Panc1 (cell line): ENCODE measurements around the gene KPTN. TPM values are rescaled to one million over a fixed set of nuclear protein-coding genes. Genes with fewer than 3 reads are reported as not detected.

Experiments used
- ATAC-seq: fragments of 200-7000 bp; cut with Tn5 transposase; 2 replicates; pipeline ENCODE4 v1.9.1; 2020; ENCODE audit warnings: mild to moderate bottlenecking, moderate library complexity
- BruUV-seq: library from RNA; stranded (reverse); fragments of 400-500 nt; replicated peaks from 2 replicates; lab custom pipeline; 2021; lab: Mats Ljungman, UMichigan
- CTCF ChIA-PET: fragments of 300-600 bp; sonication (Branson Sonifier 250); formaldehyde crosslinking; loops from one replicate; lab custom pipeline; 2022; ENCODE audit warnings: antibody characterized with exemption; lab: Charles Lee
- POLR2A ChIA-PET: fragments of 300-600 bp; sonication (Branson Sonifier 250); formaldehyde crosslinking; loops from one replicate; lab custom pipeline; 2022; ENCODE audit warnings: antibody characterized with exemption; lab: Charles Lee
- DNase-seq: peaks from one replicate; pipeline ENCODE4 v3.0.0-alpha.2; 2010; ENCODE audit warnings: low read depth, low spot score
- H3K27ac ChIP-seq: 2 replicates; pipeline ENCODE4 v1.5.1; 2011; ENCODE audit warnings: mild to moderate bottlenecking, low read length, inconsistent platforms
- H3K27me3 ChIP-seq: fragments of 200-500 bp; sonication (Bioruptor generic); 2 replicates; pipeline ENCODE4 v1.6.0; 2014; ENCODE audit warnings: low read length, inconsistent platforms; ENCODE audit not compliant: control insufficient read depth, insufficient read depth
- H3K36me3 ChIP-seq: fragments of 200-500 bp; sonication (Bioruptor generic); 2 replicates; pipeline ENCODE4 v1.5.1; 2014; ENCODE audit warnings: inconsistent platforms, mild to moderate bottlenecking, low read length, moderate library complexity; ENCODE audit not compliant: control insufficient read depth, insufficient read depth
- H3K4me1 ChIP-seq: 2 replicates; pipeline ENCODE4 v1.5.1; 2011; ENCODE audit warnings: inconsistent platforms, mild to moderate bottlenecking, low read length, moderate library complexity; ENCODE audit not compliant: control insufficient read depth, insufficient read depth
- H3K4me3 ChIP-seq, 2 experiments: 2 replicates each; pipeline ENCODE4 v1.5.1; 2011 to 2012; ENCODE audit warnings: low read depth in 2 of 2, low read length in 2 of 2, mild to moderate bottlenecking in 2 of 2, inconsistent platforms in 1 of 2, moderate library complexity in 1 of 2
- H3K9me3 ChIP-seq: fragments of 200-500 bp; sonication (Bioruptor generic); 2 replicates; pipeline ENCODE4 v1.5.1; 2014; ENCODE audit warnings: low read depth, mild to moderate bottlenecking, inconsistent platforms, low read length, moderate library complexity; ENCODE audit not compliant: control insufficient read depth, insufficient read depth
- POLR2AphosphoS5 ChIP-seq: IDR thresholded peaks from 2 replicates; pipeline ENCODE4 v1.6.1; 2012; ENCODE audit warnings: mild to moderate bottlenecking, low read depth, low read length, moderate library complexity
- SIN3A ChIP-seq: IDR thresholded peaks from 2 replicates; pipeline ENCODE4 v1.6.1; 2012; ENCODE audit warnings: low read depth, mild to moderate bottlenecking, low read length, moderate library complexity, borderline replicate concordance; ENCODE audit not compliant: insufficient read depth
- TCF7L2 ChIP-seq: IDR thresholded peaks from 2 replicates; pipeline ENCODE4 v1.6.1; 2011; ENCODE audit warnings: mild to moderate bottlenecking, low read depth, low read length, inconsistent platforms
- in situ Hi-C: cut with HindIII; loops from 2 replicates; pipeline ENCODE4 v1.10.0; 2016; ENCODE audit warnings: low sequenced_read_pairs, low pct_unique_long_range_greater_than_20kb
- intact Hi-C: fragments of 100-400 bp; cut with micrococcal nuclease; formaldehyde crosslinking; loops from one replicate; pipeline ENCODE4 v1.10.0; 2022; ENCODE audit not compliant: unreplicated experiment
- total RNA-seq: library from RNA; stranded (reverse); gene quantifications from one replicate; pipeline ENCODE4 v1.2.1, GENCODE V29; 2021; ENCODE audit not compliant: unreplicated experiment
- TF ChIP-seq, protein P1 (sequence below): fragments of 450-650 bp; IDR thresholded peaks from 2 replicates; pipeline ENCODE4 v1.5.1; 2017; ENCODE audit warnings: mild to moderate bottlenecking
- TF ChIP-seq, protein P2 (sequence below), 2 experiments: IDR thresholded peaks; 2 replicates each; pipeline ENCODE4 v1.6.1; 2011 to 2012; ENCODE audit warnings: low read depth in 2 of 2, control low read depth in 1 of 2, low read length in 1 of 2, mild to moderate bottlenecking in 1 of 2, moderate library complexity in 1 of 2; ENCODE audit not compliant: insufficient read depth in 1 of 2

The KPTN gene
- total RNA-seq, 1 experiment from 2014 or later: 26.5 TPM

DNA sequence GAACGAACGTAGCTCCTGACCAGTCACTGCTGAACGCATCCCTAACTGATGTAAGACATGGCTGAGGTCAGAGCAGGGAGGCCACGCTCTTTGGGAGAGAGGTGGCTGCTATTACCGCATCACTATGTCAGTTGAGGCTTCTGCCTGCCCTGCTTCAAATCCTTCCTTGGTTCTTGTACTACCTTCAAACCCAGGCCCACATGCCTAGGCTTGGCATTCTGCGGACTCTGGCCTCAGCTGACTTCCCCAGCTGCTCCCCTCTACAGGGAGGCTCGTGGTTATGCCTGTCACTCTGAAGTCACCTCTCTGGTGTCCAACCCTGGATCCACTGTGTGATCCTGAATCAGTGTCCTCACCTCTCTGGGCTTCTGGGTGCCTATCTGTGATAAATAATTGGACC lies 49.9 kb downstream of the KPTN start:
- Histone ChIP-seq H3K27me3 (no peaks in the 10 kb centered on the region), H3K36me3 (no peaks in the 10 kb centered on the region), H3K27ac (no peak overlapping the region), H3K4me1 (no peaks in the 10 kb centered on the region), H3K4me3 (no peak overlapping the region), H3K9me3 (no peaks in the 10 kb centered on the region)
- BruUV-seq: no TSS peak
- intact Hi-C loops (no loop called here), in situ Hi-C loops (no loop called here)
- ATAC-seq (no peak), DNase-seq (no peak)
- ChIA-PET POLR2A (no interaction called here), CTCF (interaction anchor here (0.7 kb wide), 1 partner anchor 353 kb away, joined by 4 read pairs; no protein-coding TSS in a partner anchor)
- TF ChIP-seq SIN3A (no peak), POLR2AphosphoS5 (no peak), TCF7L2 (no peak)
- TF ChIP-seq, protein P1, sequence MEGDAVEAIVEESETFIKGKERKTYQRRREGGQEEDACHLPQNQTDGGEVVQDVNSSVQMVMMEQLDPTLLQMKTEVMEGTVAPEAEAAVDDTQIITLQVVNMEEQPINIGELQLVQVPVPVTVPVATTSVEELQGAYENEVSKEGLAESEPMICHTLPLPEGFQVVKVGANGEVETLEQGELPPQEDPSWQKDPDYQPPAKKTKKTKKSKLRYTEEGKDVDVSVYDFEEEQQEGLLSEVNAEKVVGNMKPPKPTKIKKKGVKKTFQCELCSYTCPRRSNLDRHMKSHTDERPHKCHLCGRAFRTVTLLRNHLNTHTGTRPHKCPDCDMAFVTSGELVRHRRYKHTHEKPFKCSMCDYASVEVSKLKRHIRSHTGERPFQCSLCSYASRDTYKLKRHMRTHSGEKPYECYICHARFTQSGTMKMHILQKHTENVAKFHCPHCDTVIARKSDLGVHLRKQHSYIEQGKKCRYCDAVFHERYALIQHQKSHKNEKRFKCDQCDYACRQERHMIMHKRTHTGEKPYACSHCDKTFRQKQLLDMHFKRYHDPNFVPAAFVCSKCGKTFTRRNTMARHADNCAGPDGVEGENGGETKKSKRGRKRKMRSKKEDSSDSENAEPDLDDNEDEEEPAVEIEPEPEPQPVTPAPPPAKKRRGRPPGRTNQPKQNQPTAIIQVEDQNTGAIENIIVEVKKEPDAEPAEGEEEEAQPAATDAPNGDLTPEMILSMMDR: no peak
- TF ChIP-seq, protein P2, sequence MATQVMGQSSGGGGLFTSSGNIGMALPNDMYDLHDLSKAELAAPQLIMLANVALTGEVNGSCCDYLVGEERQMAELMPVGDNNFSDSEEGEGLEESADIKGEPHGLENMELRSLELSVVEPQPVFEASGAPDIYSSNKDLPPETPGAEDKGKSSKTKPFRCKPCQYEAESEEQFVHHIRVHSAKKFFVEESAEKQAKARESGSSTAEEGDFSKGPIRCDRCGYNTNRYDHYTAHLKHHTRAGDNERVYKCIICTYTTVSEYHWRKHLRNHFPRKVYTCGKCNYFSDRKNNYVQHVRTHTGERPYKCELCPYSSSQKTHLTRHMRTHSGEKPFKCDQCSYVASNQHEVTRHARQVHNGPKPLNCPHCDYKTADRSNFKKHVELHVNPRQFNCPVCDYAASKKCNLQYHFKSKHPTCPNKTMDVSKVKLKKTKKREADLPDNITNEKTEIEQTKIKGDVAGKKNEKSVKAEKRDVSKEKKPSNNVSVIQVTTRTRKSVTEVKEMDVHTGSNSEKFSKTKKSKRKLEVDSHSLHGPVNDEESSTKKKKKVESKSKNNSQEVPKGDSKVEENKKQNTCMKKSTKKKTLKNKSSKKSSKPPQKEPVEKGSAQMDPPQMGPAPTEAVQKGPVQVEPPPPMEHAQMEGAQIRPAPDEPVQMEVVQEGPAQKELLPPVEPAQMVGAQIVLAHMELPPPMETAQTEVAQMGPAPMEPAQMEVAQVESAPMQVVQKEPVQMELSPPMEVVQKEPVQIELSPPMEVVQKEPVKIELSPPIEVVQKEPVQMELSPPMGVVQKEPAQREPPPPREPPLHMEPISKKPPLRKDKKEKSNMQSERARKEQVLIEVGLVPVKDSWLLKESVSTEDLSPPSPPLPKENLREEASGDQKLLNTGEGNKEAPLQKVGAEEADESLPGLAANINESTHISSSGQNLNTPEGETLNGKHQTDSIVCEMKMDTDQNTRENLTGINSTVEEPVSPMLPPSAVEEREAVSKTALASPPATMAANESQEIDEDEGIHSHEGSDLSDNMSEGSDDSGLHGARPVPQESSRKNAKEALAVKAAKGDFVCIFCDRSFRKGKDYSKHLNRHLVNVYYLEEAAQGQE (IDR thresholded peaks at IDR 0.05; ENCODE audit: insufficient read depth in 1 of 2, low read depth in 2 of 2, low read length in 1 of 2): no peak

DNA sequence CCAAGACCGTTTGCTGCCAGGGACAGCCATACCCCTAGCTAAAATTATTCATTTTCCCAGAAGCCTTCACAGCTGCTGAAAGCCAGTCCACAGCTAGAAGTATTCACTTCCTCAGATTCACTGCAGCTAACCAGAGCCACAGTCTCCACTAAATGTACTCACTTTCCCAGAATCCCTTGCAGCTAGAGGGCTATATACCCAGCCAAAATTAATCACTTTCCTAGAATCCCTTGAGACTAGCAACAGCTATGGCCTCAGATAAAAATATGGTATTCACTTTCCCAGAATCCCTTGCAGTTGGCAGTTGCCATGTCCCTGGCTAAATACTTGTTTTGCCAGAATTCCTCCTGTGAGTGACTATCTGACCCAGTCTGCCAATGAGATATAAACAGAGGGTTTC lies 50.9 kb downstream of the KPTN start:
- BruUV-seq: no TSS peak
- Histone ChIP-seq H3K36me3 (no peaks in the 10 kb centered on the region), H3K27me3 (no peaks in the 10 kb centered on the region), H3K4me3 (no peak overlapping the region), H3K27ac (no peak overlapping the region), H3K4me1 (no peaks in the 10 kb centered on the region), H3K9me3 (no peaks in the 10 kb centered on the region)
- TF ChIP-seq POLR2AphosphoS5 (no peak), TCF7L2 (no peak), SIN3A (no peak)
- TF ChIP-seq, protein P2 (IDR thresholded peaks at IDR 0.05; ENCODE audit: insufficient read depth in 1 of 2, low read depth in 2 of 2, low read length in 1 of 2): no peak
- TF ChIP-seq, protein P1: no peak
- ChIA-PET CTCF (interaction anchor here (1.0 to 1.3 kb wide), 2 partner anchors 42 to 85 kb away, joined by 3 read pairs; no protein-coding TSS in a partner anchor), POLR2A (no interaction called here)
- ATAC-seq (no peak), DNase-seq (no peak)
- in situ Hi-C loops: no loop called here
- intact Hi-C loops: no loop called here
